Peyer's patch (tissue), 4 donors: ENCODE data around the gene SMIM1. TPM values are rescaled to one million over a fixed set of nuclear protein-coding genes. Genes with fewer than 3 reads are reported as not detected.

Source experiments
- DNase-seq, 3 donors: peaks; one replicate each; pipeline ENCODE4 v3.0.0-alpha.2; 2017 to 2019
- H3K27ac ChIP-seq, 4 donors: fragments of 200-600 bp; sonication (generic); one replicate each; pipeline ENCODE4 v1.5.1; 2016 to 2019
- H3K27me3 ChIP-seq, 2 donors: fragments of 200-600 bp; sonication (generic); one replicate each; pipeline ENCODE4 v1.5.1; 2019
- H3K36me3 ChIP-seq, 3 donors: fragments of 200-600 bp; sonication (generic); one replicate each; pipeline ENCODE4 v1.5.1; 2016 to 2019
- H3K4me1 ChIP-seq, 4 donors: fragments of 200-600 bp; sonication (generic); one replicate each; pipeline ENCODE4 v1.5.1; 2016 to 2019
- H3K4me3 ChIP-seq, 4 donors: fragments of 200-600 bp; sonication (generic); 1 replicate in 3 of 4; 2 replicates in 1 of 4; pipeline ENCODE4 v1.5.1; 2016 to 2019; ENCODE audit warnings: mild to moderate bottlenecking in 1 of 4
- H3K9me3 ChIP-seq, 4 donors: fragments of 200-600 bp; sonication (generic); one replicate each; pipeline ENCODE4 v1.5.1; 2016 to 2019; ENCODE audit warnings: mild to moderate bottlenecking in 1 of 4
- POLR2A ChIP-seq, 2 donors: fragments of 450-650 bp; IDR thresholded peaks; one replicate each; pipeline ENCODE4 v1.5.1; 2017; ENCODE audit warnings: antibody characterized with exemption in 2 of 2, mild to moderate bottlenecking in 2 of 2, moderate library complexity in 2 of 2
- total RNA-seq, 4 donors: library from RNA; depleted of rRNA; stranded (reverse); fragments of >200 nt; gene quantifications; one replicate each; pipeline ENCODE4 v1.1.0, GENCODE V29; 2016
- TF ChIP-seq, protein P1 (sequence below), 6 experiments: fragments of 450-650 bp in 4 of 6; fragments of 200-600 bp in 2 of 6; sonication (generic) in 1 of 6; IDR thresholded peaks; one replicate each; pipeline ENCODE4 v1.5.1; 2017 to 2019; ENCODE audit warnings: antibody characterized with exemption in 6 of 6, mild to moderate bottlenecking in 3 of 6, moderate library complexity in 1 of 6

Gene SMIM1
- total RNA-seq, 4 donors from 2014 or later, result not detected

DNA sequence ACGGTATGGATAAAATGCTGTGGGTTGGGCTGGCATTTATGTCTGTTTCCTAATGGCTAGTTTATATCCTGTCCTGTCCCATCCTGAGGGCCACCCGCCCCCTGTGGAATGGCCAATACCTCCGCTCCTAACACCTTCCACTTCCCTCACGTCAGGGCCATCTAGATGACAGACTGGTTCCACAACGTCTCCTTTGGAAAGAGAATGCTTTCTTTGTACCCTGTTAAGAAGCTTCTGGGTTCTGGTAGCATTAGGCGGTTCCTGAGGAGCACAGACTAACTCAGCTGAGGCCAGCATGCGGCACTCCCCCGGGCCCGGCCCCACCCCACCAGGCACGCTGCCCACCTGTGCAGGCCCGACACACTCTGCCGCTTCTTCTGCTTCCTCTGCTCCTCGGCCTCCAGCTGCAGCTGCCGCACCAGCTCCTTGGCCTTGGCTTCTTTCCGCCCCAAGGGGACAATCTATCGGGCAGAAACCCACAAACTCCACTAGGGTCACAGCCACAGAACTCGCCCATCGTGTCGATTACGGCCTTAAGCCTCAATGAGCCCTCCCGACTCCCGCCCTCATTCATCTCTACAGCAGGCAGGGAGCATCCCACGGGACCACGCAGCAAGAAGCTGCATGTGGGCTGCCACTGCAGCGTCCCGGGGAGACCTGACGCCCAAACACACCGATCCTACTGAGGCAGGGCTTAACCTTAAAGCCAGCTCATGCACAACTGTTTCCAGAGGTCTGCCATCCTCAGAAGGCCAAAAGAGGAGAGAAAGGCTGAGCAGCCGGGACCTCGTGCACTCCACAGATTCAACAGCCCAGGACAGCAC, 11.3 kb downstream of the SMIM1 start:
- TF ChIP-seq, protein P1, sequence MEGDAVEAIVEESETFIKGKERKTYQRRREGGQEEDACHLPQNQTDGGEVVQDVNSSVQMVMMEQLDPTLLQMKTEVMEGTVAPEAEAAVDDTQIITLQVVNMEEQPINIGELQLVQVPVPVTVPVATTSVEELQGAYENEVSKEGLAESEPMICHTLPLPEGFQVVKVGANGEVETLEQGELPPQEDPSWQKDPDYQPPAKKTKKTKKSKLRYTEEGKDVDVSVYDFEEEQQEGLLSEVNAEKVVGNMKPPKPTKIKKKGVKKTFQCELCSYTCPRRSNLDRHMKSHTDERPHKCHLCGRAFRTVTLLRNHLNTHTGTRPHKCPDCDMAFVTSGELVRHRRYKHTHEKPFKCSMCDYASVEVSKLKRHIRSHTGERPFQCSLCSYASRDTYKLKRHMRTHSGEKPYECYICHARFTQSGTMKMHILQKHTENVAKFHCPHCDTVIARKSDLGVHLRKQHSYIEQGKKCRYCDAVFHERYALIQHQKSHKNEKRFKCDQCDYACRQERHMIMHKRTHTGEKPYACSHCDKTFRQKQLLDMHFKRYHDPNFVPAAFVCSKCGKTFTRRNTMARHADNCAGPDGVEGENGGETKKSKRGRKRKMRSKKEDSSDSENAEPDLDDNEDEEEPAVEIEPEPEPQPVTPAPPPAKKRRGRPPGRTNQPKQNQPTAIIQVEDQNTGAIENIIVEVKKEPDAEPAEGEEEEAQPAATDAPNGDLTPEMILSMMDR (IDR thresholded peaks at IDR 0.05), result no peak
- no peak for TF ChIP-seq POLR2A (IDR thresholded peaks at IDR 0.05)
- H3K36me3 ChIP-seq, result peaks cover 0 to 85% (median 0%) of the 10 kb centered on the region in 3 donors
- no peak for DNase-seq
- no peaks in the 10 kb centered on the region for H3K9me3 ChIP-seq
- no peak overlapping the region for H3K27ac ChIP-seq
- H3K4me3 ChIP-seq, result no peak overlapping the region
- H3K27me3 ChIP-seq, result no peaks in the 10 kb centered on the region
- H3K4me1 ChIP-seq, result peaks cover 0 to under 1% (median 0%) of the 10 kb centered on the region in 4 donors

DNA sequence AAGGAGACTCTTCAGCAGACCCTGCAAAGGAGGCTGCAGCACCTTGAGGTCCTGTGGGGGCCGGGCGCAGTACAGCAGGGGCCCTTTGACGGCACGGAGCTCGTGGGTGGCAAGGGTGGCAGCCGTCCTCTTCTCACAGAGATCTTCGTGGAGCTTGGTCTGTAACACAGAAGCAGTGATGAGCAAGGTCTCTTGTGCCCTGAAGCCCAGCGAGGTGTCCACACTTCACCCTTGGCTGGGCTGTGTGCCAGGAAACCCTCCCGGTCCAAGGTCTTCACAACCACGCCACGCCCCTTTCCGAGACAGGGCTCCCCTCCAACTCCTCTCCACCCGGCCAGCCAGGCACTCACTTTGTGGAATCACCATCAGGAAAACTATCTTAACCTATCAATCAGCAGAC, 12.5 kb downstream of the SMIM1 start:
- Histone ChIP-seq H3K27ac (peak overlapping the region in 1 of 4 donors; percentile 8), H3K9me3 (no peaks in the 10 kb centered on the region), H3K36me3 (peaks cover 0 to 77% (median 0%) of the 10 kb centered on the region in 3 donors), H3K27me3 (no peaks in the 10 kb centered on the region), H3K4me1 (peaks cover 0 to 7% (median 0%) of the 10 kb centered on the region in 4 donors), H3K4me3 (no peak overlapping the region)
- no peak for TF ChIP-seq POLR2A (IDR thresholded peaks at IDR 0.05)
- TF ChIP-seq, protein P1 (IDR thresholded peaks at IDR 0.05), result no peak
- DNase-seq, result peak in 2 of 3 donors; percentile 73 to 79

DNA sequence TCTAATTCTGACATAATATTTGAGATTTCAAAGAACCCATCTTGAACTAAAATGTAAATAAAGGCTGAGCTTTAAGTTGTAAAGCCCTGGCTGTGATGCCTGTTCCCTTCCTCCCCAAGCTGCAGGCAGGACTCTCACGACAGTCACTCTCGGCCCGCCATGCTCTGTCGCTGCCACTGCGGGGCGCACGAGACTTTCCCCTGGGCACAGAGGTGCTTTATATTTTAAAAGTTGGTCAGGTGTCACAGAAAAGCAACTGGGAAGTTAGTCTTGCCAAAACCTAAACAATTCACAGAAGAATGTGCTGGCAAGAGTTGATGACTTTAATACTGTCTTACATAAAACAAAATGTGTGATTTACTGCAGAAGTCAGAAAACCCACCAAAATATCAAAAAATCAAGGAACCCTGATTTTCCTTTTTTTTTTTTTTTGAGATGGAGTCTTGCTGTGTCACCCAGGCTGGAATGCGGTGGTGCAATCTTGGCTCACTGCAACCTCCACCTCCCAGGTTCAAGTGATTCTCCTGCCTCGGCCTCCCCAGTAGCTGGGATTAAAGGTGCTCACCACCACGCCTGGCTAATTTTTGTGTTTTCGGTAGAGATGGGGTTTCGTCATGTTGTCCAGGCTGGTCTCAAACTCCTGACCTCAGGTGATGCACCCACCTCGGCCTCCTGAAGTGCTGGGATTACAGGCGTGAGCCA, 13.1 kb downstream of the SMIM1 start:
- H3K4me1 ChIP-seq, result peaks cover 0 to 7% (median 0%) of the 10 kb centered on the region in 4 donors
- H3K36me3 ChIP-seq, result peaks cover 0 to 74% (median 0%) of the 10 kb centered on the region in 3 donors
- H3K9me3 ChIP-seq, result no peaks in the 10 kb centered on the region
- DNase-seq, result peak in 1 of 3 donors; percentile 62
- H3K27ac ChIP-seq, result peak overlapping the region in 1 of 4 donors; percentile 8
- H3K27me3 ChIP-seq, result no peaks in the 10 kb centered on the region
- no peak overlapping the region for H3K4me3 ChIP-seq
- TF ChIP-seq, protein P1 (IDR thresholded peaks at IDR 0.05), result peak in 4 of 6 experiments; percentile 28 to 54 (median 52)
- no peak for TF ChIP-seq POLR2A (IDR thresholded peaks at IDR 0.05)

DNA sequence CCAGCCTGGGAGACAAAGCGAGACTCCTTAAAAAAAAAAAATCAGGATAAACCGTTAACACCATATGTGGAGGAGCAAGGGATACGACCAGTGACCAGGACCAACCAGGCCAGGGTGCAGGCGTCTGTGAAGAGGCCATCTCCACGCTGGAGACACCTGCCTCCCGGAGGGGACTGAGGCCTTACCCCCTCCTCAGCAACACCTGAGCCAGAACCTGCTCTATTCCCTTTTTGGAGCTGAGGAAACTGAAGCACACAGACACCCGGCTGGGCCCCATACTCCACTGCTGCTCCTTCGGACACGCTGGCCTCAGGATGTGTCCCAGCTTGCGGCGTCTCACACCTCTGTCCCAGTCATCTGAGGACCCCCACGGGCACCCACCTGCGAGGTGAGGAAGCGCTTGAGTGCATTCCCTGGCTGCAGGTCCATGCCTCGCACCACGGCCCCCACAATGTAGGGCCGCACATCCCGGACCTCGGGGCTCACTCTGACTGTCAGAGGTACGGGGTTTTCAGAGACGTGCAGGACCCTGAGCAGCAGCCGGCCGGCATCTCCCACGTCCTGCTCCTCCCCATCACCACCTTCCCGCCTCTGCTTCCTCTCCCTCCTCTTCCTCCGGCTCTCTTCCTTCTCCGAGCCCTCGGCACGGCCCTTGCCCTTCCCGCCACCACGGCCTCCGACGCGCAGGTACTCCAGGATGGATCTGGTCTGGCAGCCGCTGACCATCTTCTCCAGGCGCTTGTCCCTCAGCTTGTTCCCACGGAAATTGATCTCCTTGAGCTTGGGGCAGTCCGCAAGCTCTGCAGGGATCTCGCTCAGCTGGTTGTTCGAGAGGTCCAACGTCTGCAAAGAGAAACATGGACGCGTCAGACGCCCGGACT, 14.2 kb downstream of the SMIM1 start:
- no peak for DNase-seq
- TF ChIP-seq POLR2A (IDR thresholded peaks at IDR 0.05), result no peak
- TF ChIP-seq, protein P1 (IDR thresholded peaks at IDR 0.05), result no peak
- H3K36me3 ChIP-seq, result peaks cover 0 to 71% (median 0%) of the 10 kb centered on the region in 3 donors

DNA sequence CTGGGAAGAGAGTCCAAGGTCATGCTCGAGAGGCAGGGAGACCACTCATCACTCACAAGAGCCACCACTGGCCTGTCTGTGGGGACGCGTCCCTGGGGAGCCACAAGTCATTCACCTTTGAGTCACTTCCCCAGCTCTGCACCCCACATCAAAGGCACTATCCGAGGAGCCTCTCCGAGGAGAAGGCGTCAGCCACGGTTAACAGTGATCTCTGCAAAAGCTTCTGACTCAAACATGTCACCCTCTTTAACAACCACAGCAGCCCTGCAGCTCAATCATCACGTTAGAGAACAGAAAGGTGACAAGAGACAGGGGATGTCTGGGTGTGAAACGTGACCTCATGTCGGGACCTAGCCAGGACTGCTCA, 14.8 kb downstream of the SMIM1 start:
- no peak overlapping the region for H3K27ac ChIP-seq
- TF ChIP-seq, protein P1 (IDR thresholded peaks at IDR 0.05), result no peak
- no peak for TF ChIP-seq POLR2A (IDR thresholded peaks at IDR 0.05)
- H3K4me1 ChIP-seq, result peaks cover 0 to 7% (median 0%) of the 10 kb centered on the region in 4 donors
- no peak for DNase-seq
- peaks cover 0 to 64% (median 0%) of the 10 kb centered on the region in 3 donors for H3K36me3 ChIP-seq
- no peak overlapping the region for H3K4me3 ChIP-seq
- no peaks in the 10 kb centered on the region for H3K27me3 ChIP-seq
- H3K9me3 ChIP-seq, result no peaks in the 10 kb centered on the region

More for the DNA sequence above, 14.2 kb downstream of the SMIM1 start:
- Histone ChIP-seq H3K27me3 (no peaks in the 10 kb centered on the region), H3K4me1 (peaks cover 0 to 7% (median 0%) of the 10 kb centered on the region in 4 donors), H3K9me3 (no peaks in the 10 kb centered on the region), H3K27ac (no peak overlapping the region), H3K4me3 (no peak overlapping the region)
